Cerebellar cortex (tissue), 1 donor: ENCODE data around the gene RSBN1L.

Experiments used
- DNase-seq: peaks from one replicate; pipeline ENCODE4 v3.0.0-alpha.2; 2015; ENCODE audit warnings: low spot score

RSBN1L gene

DNA sequence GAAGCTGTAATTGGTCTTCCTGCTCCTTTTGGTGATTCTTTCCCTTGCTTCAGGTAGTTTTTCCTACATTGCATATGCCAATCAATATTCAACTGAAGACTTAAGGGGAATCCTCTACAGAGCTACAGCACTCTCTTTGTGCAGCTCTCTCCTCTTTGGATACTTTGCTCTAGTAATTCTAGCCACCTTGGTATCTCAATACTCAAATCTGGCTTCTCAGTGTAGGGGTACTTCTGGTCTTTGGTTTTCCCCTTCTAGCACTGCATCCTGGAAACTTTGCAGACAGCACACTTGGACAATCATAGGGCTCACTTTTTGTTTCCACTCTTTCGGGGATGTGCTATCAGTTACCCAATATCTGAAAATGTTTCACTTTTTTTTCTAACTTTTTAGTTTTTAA lies 112.3 kb downstream of the RSBN1L start:
- no peak for DNase-seq

DNA sequence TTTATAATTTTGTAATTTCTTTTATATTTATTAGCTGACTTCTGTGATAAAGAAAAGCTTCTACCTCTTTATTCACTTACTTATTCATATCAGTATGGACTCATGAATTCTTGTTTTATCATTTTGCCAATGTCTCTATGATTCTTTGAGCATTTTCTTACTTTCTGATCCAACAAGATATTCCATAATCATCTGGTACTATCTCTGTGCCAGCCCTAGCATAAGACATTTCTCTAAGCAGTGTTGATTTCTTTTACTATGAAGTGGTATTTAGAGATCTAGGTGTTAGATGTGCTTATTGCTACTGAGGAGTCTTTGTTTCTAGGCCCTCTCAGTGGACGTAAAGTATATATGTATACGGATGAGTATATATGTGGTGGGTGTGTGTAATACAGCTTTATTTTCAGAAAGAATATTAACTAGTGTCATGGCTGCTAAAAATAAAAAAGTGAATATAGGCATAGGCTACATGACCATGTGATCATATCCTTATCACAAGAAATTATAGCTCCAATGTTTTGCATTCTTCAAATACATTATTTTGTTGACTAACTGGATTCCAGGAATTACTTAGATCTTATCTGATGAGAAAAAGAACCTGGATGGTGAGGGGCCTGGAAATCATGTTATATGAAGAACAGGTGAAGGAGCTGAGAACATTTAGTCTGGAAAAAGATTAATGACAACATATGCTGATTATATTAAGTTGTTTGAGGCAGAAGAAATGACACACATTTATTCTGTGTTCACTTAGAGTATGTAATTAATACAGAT lies 115.4 kb downstream of the RSBN1L start:
- DNase-seq = no peak

DNA sequence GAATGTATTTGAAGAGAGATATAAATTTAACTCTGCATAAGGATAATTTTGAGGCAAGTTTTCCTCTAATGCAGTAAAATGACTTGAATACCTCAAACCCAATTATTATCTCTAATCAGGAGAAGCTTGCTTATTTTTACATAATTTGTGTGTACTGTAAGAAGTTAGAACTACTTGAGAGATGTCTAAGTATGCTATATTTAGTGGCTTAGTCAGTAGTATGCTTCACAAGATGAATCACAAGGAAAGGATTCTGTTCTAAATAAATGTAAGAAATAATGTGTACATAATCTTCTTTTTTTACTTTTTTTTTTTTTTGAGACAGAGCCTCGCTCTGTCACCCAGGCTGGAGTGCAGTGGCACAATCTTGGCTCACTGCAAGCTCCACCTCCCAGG lies 116.0 kb downstream of the RSBN1L start:
- DNase-seq = no peak

DNA sequence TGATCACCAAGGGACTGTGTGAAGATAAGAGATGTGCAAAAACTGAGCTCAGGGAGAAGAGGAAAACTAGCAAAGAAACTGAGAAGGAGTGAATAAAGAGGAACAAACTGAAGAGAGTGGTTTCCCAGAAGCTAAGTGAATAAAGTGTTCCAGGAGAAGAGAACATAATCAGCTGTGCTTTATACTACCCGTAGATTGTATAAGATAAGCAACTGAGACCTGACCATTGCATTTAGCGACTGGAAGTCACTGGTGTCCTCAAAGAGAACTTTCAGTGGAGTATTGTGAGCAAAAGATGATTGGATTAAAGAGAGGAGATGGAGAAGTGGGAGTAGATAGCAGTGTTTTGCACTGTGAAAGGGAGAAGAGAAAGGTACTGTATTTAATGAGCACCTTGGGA lies 116.9 kb downstream of the RSBN1L start:
- DNase-seq = no peak

DNA sequence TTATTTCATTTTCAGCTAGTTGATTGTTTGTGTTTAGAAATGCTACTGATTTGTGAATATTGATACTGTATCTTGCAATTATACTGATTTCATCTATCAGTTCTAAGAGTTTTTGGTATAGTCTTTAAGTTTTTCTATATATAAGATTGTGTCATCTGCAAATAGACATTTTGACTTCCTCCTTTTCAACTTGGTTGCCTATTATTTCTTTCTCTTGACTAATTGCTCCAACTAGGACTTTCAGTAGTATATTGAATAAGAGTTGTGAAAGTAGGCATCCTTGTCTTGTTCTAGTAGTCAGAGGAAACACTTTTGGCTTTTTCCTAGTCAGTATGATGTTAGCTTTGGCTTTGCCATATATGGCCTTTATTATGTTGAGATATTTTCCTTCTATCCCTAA lies 122.8 kb downstream of the RSBN1L start:
- DNase-seq = no peak

DNA sequence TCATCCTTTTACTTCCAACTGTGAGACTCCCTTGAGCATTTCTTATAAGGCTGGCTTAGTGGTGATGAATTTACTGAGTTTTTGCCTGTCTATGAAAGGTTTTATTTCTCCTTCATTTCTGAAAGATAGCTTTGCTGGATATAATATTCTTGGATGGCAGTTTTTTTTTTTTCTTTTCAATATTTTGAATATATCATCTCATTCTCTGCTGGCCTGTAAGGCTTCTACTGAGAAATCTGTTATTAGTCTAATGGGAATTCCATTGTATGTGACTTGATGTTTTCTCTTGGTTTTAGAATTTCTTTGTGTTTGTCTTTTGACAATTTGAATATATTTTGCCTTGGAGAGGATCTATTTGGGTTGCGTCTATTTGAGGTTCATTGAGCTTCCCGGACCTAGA lies 124.7 kb downstream of the RSBN1L start:
- no peak for DNase-seq

DNA sequence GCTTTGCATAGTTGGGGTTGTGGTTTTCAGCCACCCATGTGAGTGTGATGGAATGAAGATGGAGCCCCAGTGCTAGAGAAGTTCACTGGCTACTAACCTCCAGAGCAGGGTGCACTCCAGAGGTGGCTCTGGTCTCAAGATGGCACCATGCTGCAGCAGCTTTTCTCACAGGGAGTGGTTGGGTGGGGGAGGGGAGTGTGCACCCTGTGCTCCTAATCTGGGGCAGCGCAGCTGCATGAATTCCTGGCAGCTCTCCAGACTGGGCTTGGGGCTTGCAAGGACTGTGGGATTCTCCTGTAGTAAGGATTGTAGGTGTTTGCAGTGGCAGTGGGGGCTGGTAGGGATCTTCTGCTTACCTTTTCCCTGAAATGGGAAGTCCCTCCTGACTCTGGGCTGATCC lies 126.0 kb downstream of the RSBN1L start:
- no peak for DNase-seq

DNA sequence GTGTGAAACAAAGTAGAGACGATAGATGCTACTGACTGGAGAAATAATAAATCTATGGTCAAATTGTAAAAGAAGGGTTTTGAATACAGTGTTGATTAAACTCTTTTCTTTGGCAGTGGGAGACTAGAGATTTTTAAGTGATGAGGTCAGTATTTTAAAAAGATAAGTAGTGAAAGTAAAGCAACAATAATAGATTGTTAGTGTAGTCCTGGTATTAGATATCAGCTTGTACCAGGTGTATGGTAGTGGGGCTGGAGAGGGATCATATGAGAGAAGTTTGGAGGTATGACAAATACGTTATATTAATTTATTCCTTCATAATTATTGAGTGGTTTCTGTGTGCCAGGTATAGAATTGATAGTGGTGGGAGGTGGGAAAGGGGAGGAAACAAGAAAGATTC lies 127.5 kb downstream of the RSBN1L start:
- DNase-seq = no peak

DNA sequence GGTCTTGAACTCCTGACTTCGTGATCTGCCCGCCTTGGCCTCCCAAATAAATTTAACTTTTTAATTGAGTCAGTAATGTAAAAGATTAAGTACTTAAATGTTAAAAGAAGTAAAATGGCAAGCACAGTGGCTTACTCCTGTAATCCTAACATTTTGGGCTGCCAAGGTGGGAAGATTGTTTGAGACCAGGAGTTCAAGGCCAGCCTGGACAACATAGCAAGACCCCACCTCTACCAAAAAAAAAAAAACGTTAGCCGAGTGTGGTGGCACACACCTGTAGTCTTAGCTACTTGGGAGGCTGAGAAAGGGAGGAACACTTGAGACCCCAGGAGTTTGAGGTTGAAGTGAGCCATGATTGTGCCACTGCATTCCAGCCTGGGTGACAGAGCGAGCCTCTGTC lies 128.4 kb downstream of the RSBN1L start:
- no peak for DNase-seq

DNA sequence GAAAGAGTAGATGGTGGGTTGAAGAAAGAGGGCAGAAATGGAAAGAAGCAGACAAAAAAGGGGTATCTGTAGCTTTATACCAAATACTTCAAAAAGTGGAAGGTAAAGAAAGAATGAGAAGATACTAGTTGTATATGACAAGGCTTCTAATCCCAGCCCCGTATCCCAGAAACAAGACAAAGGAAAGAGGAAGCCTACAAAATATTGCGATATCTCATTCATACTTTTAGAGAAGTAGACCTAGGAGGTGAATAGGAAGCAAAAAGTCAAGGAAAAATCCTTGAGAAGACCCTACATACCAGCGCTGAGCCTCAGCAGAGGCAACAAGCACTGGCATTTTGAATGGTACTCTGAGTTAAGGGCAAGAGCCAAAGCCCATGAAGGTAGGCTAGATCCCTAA lies 128.9 kb downstream of the RSBN1L start:
- DNase-seq = no peak

DNA sequence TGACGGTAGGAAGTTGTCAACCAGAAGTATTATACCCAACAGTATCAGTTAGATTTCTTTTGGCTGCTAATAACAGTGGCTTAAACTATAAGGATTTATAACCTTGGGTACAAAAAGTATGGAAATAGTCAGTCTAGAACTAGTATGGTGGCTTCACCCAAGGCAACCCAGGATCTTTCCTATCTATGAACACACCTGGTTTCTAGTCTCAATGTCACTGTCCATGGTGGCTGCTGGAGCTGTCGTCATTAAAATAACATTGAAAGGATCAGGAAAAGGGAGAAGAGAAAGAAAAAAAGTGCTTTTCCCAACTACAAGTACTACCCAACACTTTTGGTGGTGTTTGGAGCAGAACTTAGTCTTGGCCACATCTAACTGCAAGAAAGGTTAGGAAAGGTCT lies 130.0 kb downstream of the RSBN1L start:
- DNase-seq = no peak

DNA sequence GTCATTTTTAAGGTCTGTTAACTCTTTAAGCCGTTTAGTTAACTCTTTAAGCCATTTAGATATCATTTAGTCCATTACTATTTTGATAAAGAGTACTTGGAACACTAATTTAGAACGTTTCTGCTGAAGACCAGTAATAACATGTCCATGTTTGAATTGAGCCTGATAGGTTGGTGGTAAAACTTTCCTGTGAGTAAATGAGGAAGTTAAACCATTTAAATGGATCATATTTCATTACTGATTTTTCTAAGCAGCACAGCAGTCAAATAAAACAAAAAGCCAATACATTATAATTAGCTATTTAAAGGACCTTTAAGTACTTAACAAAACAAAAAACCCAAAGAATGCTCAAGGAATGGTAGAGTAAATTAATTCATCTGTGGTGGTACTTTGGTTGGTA lies 131.7 kb downstream of the RSBN1L start:
- no peak for DNase-seq

DNA sequence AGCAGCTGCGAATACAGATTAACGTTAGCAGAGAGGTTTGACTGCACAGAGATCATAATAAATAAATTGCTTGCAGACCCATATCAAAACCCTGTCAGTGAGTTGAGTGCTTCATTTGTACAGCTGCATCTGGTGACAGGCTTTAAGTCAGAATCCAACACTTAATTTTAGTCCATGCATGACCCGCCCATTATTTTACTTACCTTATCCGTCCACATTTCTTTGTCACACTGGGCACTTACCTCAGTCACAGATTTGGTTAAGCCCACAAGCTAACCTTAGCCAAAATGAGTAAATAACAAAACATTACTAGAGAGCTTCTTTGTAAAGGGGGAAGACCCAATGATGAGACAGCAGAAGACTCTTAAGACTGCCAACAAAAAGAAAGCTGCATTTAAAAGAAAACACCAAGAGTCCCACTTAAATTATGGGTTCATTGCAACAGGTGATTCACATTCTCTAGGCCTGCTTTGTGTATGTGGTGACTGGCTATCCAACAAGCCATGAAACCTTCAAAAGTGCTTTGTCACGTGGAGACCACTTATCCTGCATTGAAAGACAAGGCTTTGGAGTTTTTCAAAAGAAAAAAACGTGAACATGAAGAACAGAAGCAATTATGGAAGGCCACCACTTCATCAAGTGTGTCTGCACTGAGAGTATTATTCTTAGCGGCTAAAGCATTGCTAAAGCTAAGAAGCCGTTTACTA lies 134.5 kb downstream of the RSBN1L start:
- no peak for DNase-seq

DNA sequence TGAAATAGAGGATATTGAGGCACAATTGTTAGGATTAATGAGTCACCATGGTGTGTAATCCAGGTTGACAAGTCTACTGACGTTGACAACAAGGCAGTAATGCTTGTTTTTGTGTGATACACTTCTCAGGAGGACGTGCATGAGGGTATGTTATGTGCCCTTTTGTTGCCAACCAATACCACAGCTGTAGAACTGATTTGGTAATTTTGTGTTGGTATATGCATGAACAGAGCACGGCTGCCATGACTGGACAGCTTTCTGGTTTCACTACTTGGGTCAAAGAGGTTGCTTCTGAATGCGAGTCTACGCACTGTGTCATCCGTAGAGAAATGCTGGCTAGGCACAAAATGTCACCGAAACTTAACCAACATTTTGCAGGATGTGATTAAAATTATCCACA lies 135.2 kb downstream of the RSBN1L start:
- no peak for DNase-seq

DNA sequence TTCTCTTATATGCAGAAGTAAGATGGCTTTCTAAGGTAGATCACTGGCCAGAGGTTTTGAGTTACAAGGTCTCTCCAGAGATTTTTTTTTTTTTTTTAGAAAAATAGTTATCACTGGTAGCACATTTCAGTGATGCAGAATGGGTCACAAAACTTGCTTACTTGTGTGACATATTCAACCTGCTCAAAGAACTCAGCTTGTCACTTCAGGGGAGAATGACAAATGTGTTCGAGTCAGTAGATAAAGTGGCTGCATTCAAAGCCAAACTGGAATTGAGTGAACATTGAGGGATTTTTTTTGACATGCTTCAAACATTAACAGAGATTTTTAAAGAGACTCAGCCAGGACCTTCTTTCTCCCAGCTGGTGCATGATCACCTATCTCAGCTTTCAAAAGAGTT lies 135.7 kb downstream of the RSBN1L start:
- DNase-seq = no peak
